HEK293 (cell line): Measurements from ENCODE around the gene STARD6.

ENCODE experiments used
- KLF8 ChIP-seq: fragments of 450-650 bp; formaldehyde crosslinking; IDR thresholded peaks from 2 replicates; pipeline ENCODE4 v1.5.1; 2016; ENCODE audit warnings: missing biosample characterization, missing genetic modification characterization
- YY1 ChIP-seq: fragments of 450-650 bp; formaldehyde crosslinking; IDR thresholded peaks from 2 replicates; pipeline ENCODE4 v1.5.1; 2018; ENCODE audit warnings: missing biosample characterization, missing genetic modification characterization
- ZNF169 ChIP-seq: fragments of 450-650 bp; formaldehyde crosslinking; IDR thresholded peaks from 2 replicates; pipeline ENCODE4 v1.5.1; 2016; ENCODE audit warnings: missing biosample characterization, missing genetic modification characterization
- ZNF416 ChIP-seq: fragments of 450-650 bp; formaldehyde crosslinking; IDR thresholded peaks from 2 replicates; pipeline ENCODE4 v1.5.1; 2016; ENCODE audit warnings: missing biosample characterization, missing genetic modification characterization
- ZNF561 ChIP-seq: fragments of 450-650 bp; IDR thresholded peaks from 2 replicates; pipeline ENCODE4 v1.5.1; 2018; ENCODE audit warnings: missing biosample characterization, missing genetic modification characterization, borderline replicate concordance
- ZNF785 ChIP-seq: fragments of 450-650 bp; formaldehyde crosslinking; IDR thresholded peaks from 2 replicates; pipeline ENCODE4 v1.5.1; 2016; ENCODE audit warnings: missing biosample characterization, missing genetic modification characterization
- TF ChIP-seq, protein P1 (sequence below): fragments of 450-650 bp; formaldehyde crosslinking; IDR thresholded peaks from 2 replicates; pipeline ENCODE4 v1.5.1; 2016; ENCODE audit warnings: missing biosample characterization, missing genetic modification characterization
- TF ChIP-seq, protein P2 (sequence below): fragments of 450-650 bp; formaldehyde crosslinking; IDR thresholded peaks from 2 replicates; pipeline ENCODE4 v1.5.1; 2016; ENCODE audit warnings: missing biosample characterization, missing genetic modification characterization
- TF ChIP-seq, protein P3 (sequence below): fragments of 450-650 bp; formaldehyde crosslinking; IDR thresholded peaks from 2 replicates; pipeline ENCODE4 v1.5.1; 2017; ENCODE audit warnings: missing biosample characterization, missing genetic modification characterization

DNA sequence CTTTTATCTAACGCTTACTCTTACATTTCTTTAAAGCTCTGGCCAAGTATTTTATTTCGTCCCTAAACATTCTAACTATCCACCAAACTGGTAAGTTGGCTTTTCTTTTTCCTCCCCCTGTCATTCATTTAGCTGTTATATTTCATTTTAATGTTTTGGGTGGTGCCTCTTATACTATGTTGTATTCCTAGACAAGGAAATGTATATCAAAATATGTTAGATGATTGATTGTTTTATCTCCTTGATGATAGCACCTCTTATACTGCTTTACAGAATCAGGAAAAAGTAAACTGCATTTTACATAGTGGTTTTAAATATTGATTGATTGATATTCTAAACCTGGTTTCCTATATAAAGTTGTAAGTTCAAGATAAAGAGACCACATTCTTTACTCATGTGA is 24.0 kb upstream of the STARD6 start:
- TF ChIP-seq, protein P1, sequence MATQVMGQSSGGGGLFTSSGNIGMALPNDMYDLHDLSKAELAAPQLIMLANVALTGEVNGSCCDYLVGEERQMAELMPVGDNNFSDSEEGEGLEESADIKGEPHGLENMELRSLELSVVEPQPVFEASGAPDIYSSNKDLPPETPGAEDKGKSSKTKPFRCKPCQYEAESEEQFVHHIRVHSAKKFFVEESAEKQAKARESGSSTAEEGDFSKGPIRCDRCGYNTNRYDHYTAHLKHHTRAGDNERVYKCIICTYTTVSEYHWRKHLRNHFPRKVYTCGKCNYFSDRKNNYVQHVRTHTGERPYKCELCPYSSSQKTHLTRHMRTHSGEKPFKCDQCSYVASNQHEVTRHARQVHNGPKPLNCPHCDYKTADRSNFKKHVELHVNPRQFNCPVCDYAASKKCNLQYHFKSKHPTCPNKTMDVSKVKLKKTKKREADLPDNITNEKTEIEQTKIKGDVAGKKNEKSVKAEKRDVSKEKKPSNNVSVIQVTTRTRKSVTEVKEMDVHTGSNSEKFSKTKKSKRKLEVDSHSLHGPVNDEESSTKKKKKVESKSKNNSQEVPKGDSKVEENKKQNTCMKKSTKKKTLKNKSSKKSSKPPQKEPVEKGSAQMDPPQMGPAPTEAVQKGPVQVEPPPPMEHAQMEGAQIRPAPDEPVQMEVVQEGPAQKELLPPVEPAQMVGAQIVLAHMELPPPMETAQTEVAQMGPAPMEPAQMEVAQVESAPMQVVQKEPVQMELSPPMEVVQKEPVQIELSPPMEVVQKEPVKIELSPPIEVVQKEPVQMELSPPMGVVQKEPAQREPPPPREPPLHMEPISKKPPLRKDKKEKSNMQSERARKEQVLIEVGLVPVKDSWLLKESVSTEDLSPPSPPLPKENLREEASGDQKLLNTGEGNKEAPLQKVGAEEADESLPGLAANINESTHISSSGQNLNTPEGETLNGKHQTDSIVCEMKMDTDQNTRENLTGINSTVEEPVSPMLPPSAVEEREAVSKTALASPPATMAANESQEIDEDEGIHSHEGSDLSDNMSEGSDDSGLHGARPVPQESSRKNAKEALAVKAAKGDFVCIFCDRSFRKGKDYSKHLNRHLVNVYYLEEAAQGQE: no peak
- TF ChIP-seq, protein P2, sequence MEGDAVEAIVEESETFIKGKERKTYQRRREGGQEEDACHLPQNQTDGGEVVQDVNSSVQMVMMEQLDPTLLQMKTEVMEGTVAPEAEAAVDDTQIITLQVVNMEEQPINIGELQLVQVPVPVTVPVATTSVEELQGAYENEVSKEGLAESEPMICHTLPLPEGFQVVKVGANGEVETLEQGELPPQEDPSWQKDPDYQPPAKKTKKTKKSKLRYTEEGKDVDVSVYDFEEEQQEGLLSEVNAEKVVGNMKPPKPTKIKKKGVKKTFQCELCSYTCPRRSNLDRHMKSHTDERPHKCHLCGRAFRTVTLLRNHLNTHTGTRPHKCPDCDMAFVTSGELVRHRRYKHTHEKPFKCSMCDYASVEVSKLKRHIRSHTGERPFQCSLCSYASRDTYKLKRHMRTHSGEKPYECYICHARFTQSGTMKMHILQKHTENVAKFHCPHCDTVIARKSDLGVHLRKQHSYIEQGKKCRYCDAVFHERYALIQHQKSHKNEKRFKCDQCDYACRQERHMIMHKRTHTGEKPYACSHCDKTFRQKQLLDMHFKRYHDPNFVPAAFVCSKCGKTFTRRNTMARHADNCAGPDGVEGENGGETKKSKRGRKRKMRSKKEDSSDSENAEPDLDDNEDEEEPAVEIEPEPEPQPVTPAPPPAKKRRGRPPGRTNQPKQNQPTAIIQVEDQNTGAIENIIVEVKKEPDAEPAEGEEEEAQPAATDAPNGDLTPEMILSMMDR (tag by site-specific recombination): no peak
- no peak for TF ChIP-seq YY1
- no peak for TF ChIP-seq ZNF785
- TF ChIP-seq KLF8 (tag by site-specific recombination): no peak
- no peak for TF ChIP-seq ZNF561 (tag by site-specific recombination)
- TF ChIP-seq, protein P3, sequence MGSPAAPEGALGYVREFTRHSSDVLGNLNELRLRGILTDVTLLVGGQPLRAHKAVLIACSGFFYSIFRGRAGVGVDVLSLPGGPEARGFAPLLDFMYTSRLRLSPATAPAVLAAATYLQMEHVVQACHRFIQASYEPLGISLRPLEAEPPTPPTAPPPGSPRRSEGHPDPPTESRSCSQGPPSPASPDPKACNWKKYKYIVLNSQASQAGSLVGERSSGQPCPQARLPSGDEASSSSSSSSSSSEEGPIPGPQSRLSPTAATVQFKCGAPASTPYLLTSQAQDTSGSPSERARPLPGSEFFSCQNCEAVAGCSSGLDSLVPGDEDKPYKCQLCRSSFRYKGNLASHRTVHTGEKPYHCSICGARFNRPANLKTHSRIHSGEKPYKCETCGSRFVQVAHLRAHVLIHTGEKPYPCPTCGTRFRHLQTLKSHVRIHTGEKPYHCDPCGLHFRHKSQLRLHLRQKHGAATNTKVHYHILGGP: no peak
- TF ChIP-seq ZNF169: no peak
- TF ChIP-seq ZNF416 (tag by site-specific recombination): no peak
